ENCODE results near the gene ANTKMT. TPM values are rescaled to one million over a fixed set of nuclear protein-coding genes. Genes with fewer than 3 reads are reported as not detected.

The ANTKMT gene
- total and polyA plus RNA-seq, 2 of the 8 experiments (the other 6 are each of a cell fraction or from before 2014, with no cell fraction given): 26.5 to 26.6 TPM

DNA sequence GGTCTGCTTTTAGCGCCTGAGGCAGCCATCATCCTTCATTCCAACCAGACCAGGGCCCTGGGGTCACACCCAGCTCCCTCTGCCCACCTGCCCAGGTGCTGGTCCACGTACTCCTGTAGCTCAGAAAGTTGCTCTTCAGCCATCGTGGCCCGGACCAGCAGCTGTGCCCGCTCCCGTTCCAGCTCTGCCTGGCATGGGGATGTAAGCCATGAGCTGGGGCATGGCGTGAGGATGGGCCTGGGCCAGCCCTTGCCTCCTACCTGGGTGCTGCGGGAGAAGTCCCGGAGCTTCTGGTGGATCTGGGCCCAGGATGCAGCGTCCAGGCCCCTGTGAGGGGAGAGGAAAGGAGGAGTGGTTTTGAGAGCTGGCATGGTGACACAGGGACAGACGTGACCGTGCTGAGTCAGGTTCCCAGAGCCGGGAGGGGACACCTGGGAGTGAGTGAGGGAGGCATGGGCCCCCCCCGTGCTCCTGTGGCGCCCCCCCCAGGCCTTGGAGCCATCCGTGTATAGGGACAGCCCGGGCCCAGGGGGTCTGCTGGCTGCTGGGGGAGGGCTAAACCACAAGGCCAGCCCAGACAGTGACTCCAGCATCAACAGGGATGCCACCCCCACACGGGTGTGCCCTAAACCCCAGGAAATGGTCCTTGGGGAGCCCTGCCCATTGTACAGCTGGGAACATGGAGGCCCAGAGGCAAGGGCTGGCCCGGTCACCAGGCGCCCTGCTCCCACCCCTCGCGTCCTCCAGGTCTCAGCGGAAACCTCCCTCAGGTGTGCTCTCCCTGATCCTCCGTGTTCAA, 2.1 kb downstream of the ANTKMT start:
- H3K4me2 ChIP-seq (ENCODE audit: insufficient read depth in 1 of 2, low read depth in 2 of 2, low read length in 2 of 2): no peak overlapping the region
- H2BK12ac ChIP-seq (ENCODE audit: low read depth, low read length): no peak overlapping the region
- no peak overlapping the region for H2BK5ac ChIP-seq (ENCODE audit: low read depth, low read length)
- H2BK15ac ChIP-seq (ENCODE audit: low read length): no peak overlapping the region
- no peak overlapping the region for H3K27ac ChIP-seq (ENCODE audit: low read depth, low read length)
- CTCF ChIA-PET (ENCODE audit: partially characterized antibody): interaction anchor here (0.6 to 35.8 kb wide), 5 partner anchors 6 to 62 kb away, joined by 3 to 977 read pairs (median 424); partner anchors contain the start of genes ANTKMT, CCDC78, CHTF18 and CIAO3
- no peak overlapping the region for H3K23ac ChIP-seq (ENCODE audit: insufficient read length)
- H4K91ac ChIP-seq (replicated peaks; ENCODE audit: insufficient read length, low read length): no peak overlapping the region
- 95% methylated on average over 23 of the region's 24 CpGs; no CpG with 5 or more reads in 1 of the 2 experiments for WGBS, 2 experiments (ENCODE audit: extremely low coverage in 1 of 2, insufficient coverage in 1 of 2, insufficient read length in 1 of 2, insufficient replicate concordance in 2 of 2, low coverage in 1 of 2, low lambda C conversion rate in 2 of 2, missing lambda C conversion rate in 1 of 2)
- H2AFZ ChIP-seq (ENCODE audit: low read length): no peak overlapping the region
- no peak for FAIRE-seq
- H3K4me1 ChIP-seq (replicated peaks in 1 of 4; ENCODE audit: control insufficient read depth in 3 of 4, insufficient read depth in 4 of 4, low read length in 3 of 4): peaks cover 0 to 25% (median 14%) of the 10 kb centered on the region in 4 experiments; a peak in 5 of 7 replicates
- no peak overlapping the region for H2AK5ac ChIP-seq (ENCODE audit: low read depth, low read length)
- H3K79me2 ChIP-seq (ENCODE audit: control insufficient read depth in 1 of 2, insufficient read depth in 2 of 2, low read length in 2 of 2): no peaks in the 10 kb centered on the region
- no peak overlapping the region for H4K5ac ChIP-seq (ENCODE audit: insufficient read length, low read depth, low read length)
- POLR2A ChIA-PET (ENCODE audit: partially characterized antibody): interaction anchor here (0.7 to 23.0 kb wide), 12 partner anchors 4 to 609 kb away, joined by 3 to 353 read pairs (median 7); partner anchors contain the start of genes ANTKMT, CCDC78, CHTF18 and CIAO3
- H3K79me1 ChIP-seq (ENCODE audit: low read depth, low read length): no peaks in the 10 kb centered on the region
- peaks cover 4 to 19% of the 10 kb centered on the region in 2 experiments for H4K20me1 ChIP-seq (replicated peaks in 1 of 2; ENCODE audit: control insufficient read depth in 1 of 2, insufficient read depth in 2 of 2, low read length in 2 of 2)
- no peak overlapping the region for H3K9ac ChIP-seq (replicated peaks in 1 of 4; ENCODE audit: extremely low read depth in 1 of 4, low read depth in 3 of 4, low read length in 3 of 4)
- no peak overlapping the region for H3K14ac ChIP-seq (ENCODE audit: insufficient read length)
- H3K56ac ChIP-seq (replicated peaks; ENCODE audit: insufficient read length, low read depth, low read length): no peak overlapping the region
- no peak overlapping the region for H3K18ac ChIP-seq (ENCODE audit: extremely low read depth, low read length)
- peak overlapping the region; percentile 51; the same call in 1 of the 2 replicates for H4K8ac ChIP-seq (ENCODE audit: extremely low read depth, insufficient read depth, low read length)
- H3K36me3 ChIP-seq (ENCODE audit: control insufficient read depth in 2 of 4, insufficient read depth in 4 of 4, low read length in 3 of 4): peaks cover 0 to 6% (median 0%) of the 10 kb centered on the region in 4 experiments; a peak in 1 of 8 replicates
- peaks cover 22% of the 10 kb centered on the region; the same call in 1 of the 2 replicates for H3K23me2 ChIP-seq (ENCODE audit: low read depth, low read length)
- H3K4ac ChIP-seq (replicated peaks; ENCODE audit: insufficient read length, low read depth, low read length): no peak overlapping the region
- DNase-seq (ENCODE audit: low read depth in 1 of 2, low spot score in 2 of 2): no peak
- no peak overlapping the region for H3K4me3 ChIP-seq (ENCODE audit: extremely low read depth in 1 of 4, insufficient read depth in 2 of 4, low read depth in 3 of 4, low read length in 4 of 4)
- no peak overlapping the region for H2BK20ac ChIP-seq (ENCODE audit: low read length)
- peaks cover 0 to 22% (median 5%) of the 10 kb centered on the region in 4 experiments; a peak in 4 of 7 replicates for H3K27me3 ChIP-seq (replicated peaks in 1 of 4; ENCODE audit: control insufficient read depth in 3 of 4, extremely low read depth in 1 of 4, insufficient read depth in 3 of 4, low read length in 3 of 4)
- H3K9me3 ChIP-seq (ENCODE audit: insufficient read depth in 2 of 2, low read depth in 1 of 2, low read length in 1 of 2): no peaks in the 10 kb centered on the region; a peak in 1 of 4 replicates
- no peak overlapping the region for H2BK120ac ChIP-seq (replicated peaks; ENCODE audit: low read depth, low read length)
- TF ChIP-seq RNF2 (IDR thresholded peaks at IDR 0.05; ENCODE audit: borderline replicate concordance, low read depth, low read length, missing control alignments, poor library complexity, severe bottlenecking): no peak
- no peak for TF ChIP-seq GABPA (IDR thresholded peaks at IDR 0.05; ENCODE audit: borderline replicate concordance, insufficient read depth, low read length)
- TF ChIP-seq TBP (IDR thresholded peaks at IDR 0.05; ENCODE audit: low read depth, low read length): no peak
- no peak for TF ChIP-seq CTBP2 (IDR thresholded peaks at IDR 0.05; ENCODE audit: borderline replicate concordance, insufficient read depth, insufficient read length, low read length)
- no peak for TF ChIP-seq POLR2A (IDR thresholded peaks at IDR 0.05; ENCODE audit: control extremely low read depth in 1 of 2, low read depth in 2 of 2, low read length in 2 of 2)
- TF ChIP-seq POLR2AphosphoS5 (IDR thresholded peaks at IDR 0.05; ENCODE audit: low read depth, low read length): no peak
- TF ChIP-seq JUN (IDR thresholded peaks at IDR 0.05; ENCODE audit: low read depth, low read length): no peak
- TF ChIP-seq CBX5 (IDR thresholded peaks at IDR 0.05; ENCODE audit: low read depth, low read length): no peak
- no peak for TF ChIP-seq RXRA (IDR thresholded peaks at IDR 0.05; ENCODE audit: insufficient read depth, low read depth, low read length)
- TF ChIP-seq BCL11A (IDR thresholded peaks at IDR 0.05; ENCODE audit: low read depth in 2 of 2, low read length in 2 of 2): no peak
- no peak for TF ChIP-seq SIX5 (IDR thresholded peaks at IDR 0.05; ENCODE audit: low read depth, low read length)
- no peak for TF ChIP-seq SP1 (IDR thresholded peaks at IDR 0.05; ENCODE audit: low read depth, low read length)
